Endothelial cell of umbilical vein (primary cell): ENCODE measurements around the gene MTERF4. TPM values are rescaled to one million over a fixed set of nuclear protein-coding genes. Genes with fewer than 3 reads are reported as not detected.

ENCODE experiments used
- BruUV-seq: library from RNA; stranded (reverse); fragments of 400-500 nt; replicated peaks from 2 replicates; lab custom pipeline; 2021; lab: Mats Ljungman, UMichigan
- CTCF ChIA-PET: fragments of 300-600, 350-600 bp; sonication (Branson Sonifier 250); formaldehyde crosslinking; loops from one replicate; lab custom pipeline; 2021; ENCODE audit warnings: antibody characterized with exemption, inconsistent platforms; lab: Charles Lee
- POLR2A ChIA-PET: fragments of 300-600, 350-600 bp; sonication (Branson Sonifier 250); formaldehyde crosslinking; loops from one replicate; lab custom pipeline; 2021; ENCODE audit warnings: antibody characterized with exemption, inconsistent platforms; lab: Charles Lee
- DNase-seq: peaks from one replicate; pipeline ENCODE4 v3.0.0-alpha.2; 2011; ENCODE audit warnings: low read depth, low spot score
- FAIRE-seq: peaks from 2 replicates; lab custom pipeline; 2011; peaks lifted over from hg19 to GRCh38; lab: Jason Lieb, UNC
- H2AFZ ChIP-seq: 2 replicates; pipeline ENCODE4 v1.6.0; 2012; ENCODE audit warnings: low read depth, low read length, control low read depth, inconsistent platforms
- H3K27ac ChIP-seq: 2 replicates; pipeline ENCODE4 v1.5.1; 2011; ENCODE audit warnings: low read depth, mild to moderate bottlenecking, control low read depth, low read length, moderate library complexity; ENCODE audit not compliant: insufficient read depth
- H3K27me3 ChIP-seq, 2 experiments: 2 replicates each; pipeline versions ENCODE4 v1.6.0 to v1.6.1; 2011; ENCODE audit warnings: low read length in 2 of 2, mixed read lengths in 1 of 2; ENCODE audit not compliant: control insufficient read depth in 2 of 2, insufficient read depth in 2 of 2
- H3K36me3 ChIP-seq, 2 experiments: 2 replicates in 1 of 2; 3 replicates in 1 of 2; pipeline ENCODE4 v1.5.1; 2011; ENCODE audit warnings: low read length in 2 of 2, mild to moderate bottlenecking in 1 of 2, moderate library complexity in 1 of 2; ENCODE audit not compliant: control insufficient read depth in 2 of 2, insufficient read depth in 2 of 2; ENCODE audit errors: extremely low read depth in 1 of 2
- H3K4me1 ChIP-seq: 3 replicates; pipeline ENCODE4 v1.5.1; 2011; ENCODE audit warnings: mild to moderate bottlenecking, low read length; ENCODE audit not compliant: control insufficient read depth, insufficient read depth; ENCODE audit errors: extremely low read depth
- H3K4me2 ChIP-seq: 2 replicates; pipeline ENCODE4 v1.6.1; 2011; ENCODE audit warnings: low read length, control low read depth, mixed read lengths; ENCODE audit not compliant: insufficient read depth
- H3K4me3 ChIP-seq, 3 experiments: fragments of 200-600 bp in 1 of 3; sonication (generic), shearing (Covaris generic) in 1 of 3; replicated peaks in 1 of 3; 2 replicates each; pipeline ENCODE4 v1.5.1; 2011 to 2016; ENCODE audit warnings: control low read depth in 3 of 3, low read length in 3 of 3, mild to moderate bottlenecking in 2 of 3, inconsistent platforms in 1 of 3, low read depth in 1 of 3, moderate library complexity in 1 of 3; ENCODE audit not compliant: insufficient read depth in 1 of 3
- H3K79me2 ChIP-seq: 2 replicates; pipeline ENCODE4 v1.6.0; 2012; ENCODE audit warnings: low read length, inconsistent platforms; ENCODE audit not compliant: control insufficient read depth, insufficient read depth
- H3K9ac ChIP-seq: replicated peaks from 2 replicates; pipeline ENCODE3; 2011; ENCODE audit warnings: low read length, control low read depth; ENCODE audit not compliant: insufficient read depth; ENCODE audit errors: extremely low read depth
- H3K9me1 ChIP-seq: replicated peaks from 3 replicates; pipeline ENCODE4 v1.6.0; 2011; ENCODE audit warnings: mild to moderate bottlenecking, low read length; ENCODE audit not compliant: control insufficient read depth, insufficient read depth; ENCODE audit errors: extremely low read depth
- H3K9me3 ChIP-seq: replicated peaks from 2 replicates; pipeline ENCODE4 v1.5.1; 2012; ENCODE audit warnings: low read length, inconsistent platforms; ENCODE audit not compliant: control insufficient read depth, insufficient read depth
- H4K20me1 ChIP-seq: replicated peaks from 2 replicates; pipeline ENCODE3; 2011; ENCODE audit warnings: mild to moderate bottlenecking, low read length; ENCODE audit not compliant: control insufficient read depth, insufficient read depth; ENCODE audit errors: extremely low read depth
- CTCF ChIP-seq, 2 donors: IDR thresholded peaks; 1 replicate in 1 of 2; 2 replicates in 1 of 2; pipeline ENCODE4 v1.5.1; 2011; ENCODE audit warnings: low read length in 2 of 2, mild to moderate bottlenecking in 2 of 2, moderate library complexity in 2 of 2, control low read depth in 1 of 2, inconsistent platforms in 1 of 2, low read depth in 1 of 2; ENCODE audit not compliant: insufficient read depth in 1 of 2; ENCODE audit errors: extremely low read depth in 1 of 2
- EZH2 ChIP-seq: IDR thresholded peaks from 2 replicates; pipeline ENCODE4 v1.6.1; 2012; ENCODE audit warnings: borderline replicate concordance, low read depth, mild to moderate bottlenecking, moderate library complexity, low read length, inconsistent platforms; ENCODE audit not compliant: severe bottlenecking
- FOS ChIP-seq: IDR thresholded peaks from 2 replicates; pipeline ENCODE4 v1.6.1; 2011; ENCODE audit warnings: mild to moderate bottlenecking, low read length, moderate library complexity, borderline replicate concordance; ENCODE audit not compliant: insufficient read depth
- GATA2 ChIP-seq: IDR thresholded peaks from 2 replicates; pipeline ENCODE4 v1.7.0; 2011; ENCODE audit warnings: low read depth, mild to moderate bottlenecking, moderate library complexity, mixed read lengths, low read length; ENCODE audit not compliant: insufficient read length, insufficient read depth
- JUN ChIP-seq: IDR thresholded peaks from 2 replicates; pipeline ENCODE4 v1.6.1; 2011; ENCODE audit warnings: borderline replicate concordance, low read depth; ENCODE audit not compliant: insufficient read length, insufficient read depth
- MAX ChIP-seq: IDR thresholded peaks from 2 replicates; pipeline ENCODE4 v1.6.1; 2011; ENCODE audit not compliant: insufficient read depth, insufficient read length
- MYC ChIP-seq: IDR thresholded peaks from one replicate; pipeline ENCODE4 v1.6.1; 2011; ENCODE audit warnings: mild to moderate bottlenecking, low read depth, low read length
- POLR2A ChIP-seq: IDR thresholded peaks from 2 replicates; pipeline ENCODE4 v1.6.1; 2012; ENCODE audit warnings: low read depth, mild to moderate bottlenecking, control low read depth, low read length
- POLR2AphosphoS5 ChIP-seq: IDR thresholded peaks from 2 replicates; pipeline ENCODE4 v1.6.1; 2012; ENCODE audit warnings: low read depth, mild to moderate bottlenecking, control low read depth, low read length, moderate library complexity; ENCODE audit not compliant: insufficient read depth
- dilution Hi-C: fragments of 300-500 bp; cut with MboI; formaldehyde crosslinking; loops from one replicate; pipeline ENCODE4 v1.15.0; 2019; ENCODE audit warnings: low sequenced_read_pairs; ENCODE audit not compliant: extremely low pct_ligation_motif_present
- intact Hi-C: fragments of 100-400 bp; cut with micrococcal nuclease; formaldehyde crosslinking; loops from one replicate; pipeline ENCODE4 v1.10.0; 2022
- polyA plus RNA-seq, 4 experiments: library from polyadenylated mRNA; depleted of rRNA in 3 of 4; stranded (reverse) in 3 of 4; unstranded in 1 of 4; fragments of >200 nt; gene quantifications; 2 replicates each; pipeline versions ENCODE4 v1.2.1 to v1.2.3, GENCODE V29; 2011 to 2012; ENCODE audit warnings: missing spikeins in 1 of 4
- total RNA-seq: library from RNA; stranded (reverse); gene quantifications from 2 replicates; pipeline ENCODE4 v1.2.3, GENCODE V29; 2021

Gene MTERF4
- total and polyA plus RNA-seq, 2 donors (not counting 3 experiments of a cell fraction or from before 2014, with no cell fraction given) = 14.7 to 27.3 TPM

- Histone ChIP-seq H3K9ac (no peak overlapping the region), H3K9me1 (no peaks in the 10 kb centered on the region), H3K79me2 (no peaks in the 10 kb centered on the region), H3K4me3 (no peak overlapping the region), H3K36me3 (peaks cover 7 to 12% of the 10 kb centered on the region in 2 experiments), H3K27ac (no peak overlapping the region), H3K9me3 (no peaks in the 10 kb centered on the region), H3K4me2 (no peak overlapping the region), H3K4me1 (peaks cover 5% of the 10 kb centered on the region), H3K27me3 (no peaks in the 10 kb centered on the region), H2AFZ (no peak overlapping the region), H4K20me1 (no peaks in the 10 kb centered on the region)
- TF ChIP-seq FOS = no peak
- no peak for TF ChIP-seq POLR2AphosphoS5
- TF ChIP-seq MYC = no peak
- no peak for TF ChIP-seq CTCF (IDR thresholded peaks at IDR 0.05; ENCODE audit: extremely low read depth in 1 of 2, insufficient read depth in 1 of 2, low read depth in 1 of 2, low read length in 2 of 2)
- TF ChIP-seq MAX = no peak
- no peak for TF ChIP-seq GATA2
- peak; percentile 21 for TF ChIP-seq POLR2A
- no peak for TF ChIP-seq EZH2
- TF ChIP-seq JUN = no peak
- DNase-seq (no peak), FAIRE-seq (no peak)
- no TSS peak for BruUV-seq
- dilution Hi-C loops = no loop called here
- ChIA-PET POLR2A (no interaction called here), CTCF (interaction anchor here (3.7 kb wide), 1 partner anchor 9 kb away, joined by 28 read pairs; no protein-coding TSS in a partner anchor)
- intact Hi-C loops = no loop called here
Measured at GRCh38 chr2:241087420-241088268, 14.4 kb downstream of the MTERF4 start.
